GM12865 (cell line): ENCODE results near the gene ANKLE2.

ENCODE experiments used
- DNase-seq: peaks from one replicate; pipeline ENCODE4 v3.0.0; 2010; ENCODE audit warnings: low read depth
- H3K4me3 ChIP-seq: 2 replicates; pipeline ENCODE4 v1.5.1; 2011; ENCODE audit warnings: mild to moderate bottlenecking, low read depth, low read length, control low read depth
- TF ChIP-seq, protein P1 (sequence below): IDR thresholded peaks from 2 replicates; pipeline ENCODE4 v1.5.1; 2011; ENCODE audit warnings: low read length, control low read depth, low read depth, inconsistent platforms; ENCODE audit not compliant: insufficient read depth; ENCODE audit errors: missing control alignments

The ANKLE2 gene

DNA sequence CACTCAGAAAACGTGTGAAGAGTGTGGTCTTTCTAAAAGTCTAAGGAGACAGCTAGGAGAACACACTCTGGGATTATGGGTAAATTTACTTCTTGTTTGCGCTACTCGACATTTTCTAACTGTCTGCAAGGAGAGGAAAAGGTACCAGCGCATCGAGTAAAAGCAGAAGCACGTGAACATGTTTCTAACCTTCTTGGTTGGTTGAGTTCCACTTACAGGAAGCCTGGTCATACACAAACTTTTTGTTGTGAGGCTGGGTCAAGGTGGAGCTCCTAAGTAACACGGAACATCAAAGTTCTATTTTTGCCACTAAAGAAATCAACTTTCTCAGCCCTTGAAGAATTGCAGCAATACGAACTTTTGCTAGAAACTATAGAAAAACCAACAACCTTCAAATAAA is 20.0 kb downstream of the ANKLE2 start:
- no peak overlapping the region for H3K4me3 ChIP-seq
- TF ChIP-seq, protein P1, sequence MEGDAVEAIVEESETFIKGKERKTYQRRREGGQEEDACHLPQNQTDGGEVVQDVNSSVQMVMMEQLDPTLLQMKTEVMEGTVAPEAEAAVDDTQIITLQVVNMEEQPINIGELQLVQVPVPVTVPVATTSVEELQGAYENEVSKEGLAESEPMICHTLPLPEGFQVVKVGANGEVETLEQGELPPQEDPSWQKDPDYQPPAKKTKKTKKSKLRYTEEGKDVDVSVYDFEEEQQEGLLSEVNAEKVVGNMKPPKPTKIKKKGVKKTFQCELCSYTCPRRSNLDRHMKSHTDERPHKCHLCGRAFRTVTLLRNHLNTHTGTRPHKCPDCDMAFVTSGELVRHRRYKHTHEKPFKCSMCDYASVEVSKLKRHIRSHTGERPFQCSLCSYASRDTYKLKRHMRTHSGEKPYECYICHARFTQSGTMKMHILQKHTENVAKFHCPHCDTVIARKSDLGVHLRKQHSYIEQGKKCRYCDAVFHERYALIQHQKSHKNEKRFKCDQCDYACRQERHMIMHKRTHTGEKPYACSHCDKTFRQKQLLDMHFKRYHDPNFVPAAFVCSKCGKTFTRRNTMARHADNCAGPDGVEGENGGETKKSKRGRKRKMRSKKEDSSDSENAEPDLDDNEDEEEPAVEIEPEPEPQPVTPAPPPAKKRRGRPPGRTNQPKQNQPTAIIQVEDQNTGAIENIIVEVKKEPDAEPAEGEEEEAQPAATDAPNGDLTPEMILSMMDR = no peak
- no peak for DNase-seq

- no peak overlapping the region for H3K4me3 ChIP-seq
- TF ChIP-seq, protein P1 = no peak
Observed at GRCh38 chr12:132740652-132741051, 21.0 kb downstream of the ANKLE2 start.

GRCh38 chr12:132740313-132740646 is 21.4 kb downstream of the ANKLE2 start:
- no peak overlapping the region for H3K4me3 ChIP-seq
- TF ChIP-seq, protein P1 = no peak
- no peak for DNase-seq

More at GRCh38 chr12:132740652-132741051, 21.0 kb downstream of the ANKLE2 start:
- DNase-seq = no peak

- TF ChIP-seq, protein P1 = no peak
- no peak for DNase-seq
- no peak overlapping the region for H3K4me3 ChIP-seq
Observed at GRCh38 chr12:132739600-132740312, 21.9 kb downstream of the ANKLE2 start.

- TF ChIP-seq, protein P1 = no peak
- H3K4me3 ChIP-seq = no peak overlapping the region
- DNase-seq = no peak
Observed at GRCh38 chr12:132736913-132737312, 24.7 kb downstream of the ANKLE2 start.

DNA sequence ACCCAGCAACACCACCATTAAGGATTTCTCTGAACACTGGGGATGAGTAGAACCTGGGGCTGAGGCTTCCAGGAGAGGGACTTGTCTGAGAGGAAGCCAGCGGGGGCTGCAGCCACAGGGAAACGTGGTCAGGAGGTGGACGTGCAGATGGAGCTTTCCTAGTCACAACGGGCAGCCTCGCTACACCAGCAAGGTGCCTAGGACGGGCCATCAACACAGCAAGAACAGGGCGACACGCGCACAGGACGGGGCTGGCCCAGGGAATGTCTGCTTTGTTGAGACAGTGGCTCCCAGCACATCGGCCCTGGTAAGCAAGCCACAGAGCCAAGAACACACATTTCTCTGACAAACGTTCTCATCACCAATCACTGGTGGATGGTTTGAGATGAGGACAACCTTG is 25.3 kb downstream of the ANKLE2 start:
- TF ChIP-seq, protein P1 = no peak
- DNase-seq = no peak
- H3K4me3 ChIP-seq = no peak overlapping the region

- DNase-seq = no peak
- no peak overlapping the region for H3K4me3 ChIP-seq
- TF ChIP-seq, protein P1 = no peak
Observed at GRCh38 chr12:132735496-132735895, 26.1 kb downstream of the ANKLE2 start.
